Activated T-cell treated with anti-CD3 and anti-CD28 coated beads, Interleukin-2, amount 50 U/mL, for 72 hours (primary cell): ENCODE measurements around the gene TOMM20. TPM values are rescaled to one million over a fixed set of nuclear protein-coding genes. Genes with fewer than 3 reads are reported as not detected.

Experiments
- ATAC-seq, 2 donors: fragments of 150-1000 bp; cut with Tn5 transposase; replicated peaks in 1 of 2; 2 replicates each; pipeline ENCODE4 v1.10.0; 2021; ENCODE audit warnings: moderate library complexity in 2 of 2, mild to moderate bottlenecking in 1 of 2
- DNase-seq, 2 donors: peaks; one replicate each; pipeline ENCODE4 v3.0.0; 2021 to 2022; ENCODE audit warnings: mixed read lengths in 1 of 2
- H3K27ac Mint-ChIP-seq: one replicate; pipeline ENCODE4 v1.8.0; 2022; ENCODE audit warnings: mild to moderate bottlenecking, moderate library complexity, mixed read lengths
- H3K27me3 Mint-ChIP-seq: one replicate; pipeline ENCODE4 v1.8.0; 2022; ENCODE audit warnings: low read depth, mixed read lengths
- H3K36me3 Mint-ChIP-seq, 2 donors: one replicate each; pipeline ENCODE4 v1.8.0; 2022; ENCODE audit warnings: mixed read lengths in 2 of 2, mild to moderate bottlenecking in 1 of 2; ENCODE audit not compliant: insufficient read depth in 2 of 2
- H3K4me1 Mint-ChIP-seq: one replicate; pipeline ENCODE4 v1.8.0; 2022; ENCODE audit warnings: low read depth, mixed read lengths
- H3K4me3 Mint-ChIP-seq, 2 donors: one replicate each; pipeline ENCODE4 v1.8.0; 2022; ENCODE audit warnings: mild to moderate bottlenecking in 2 of 2, mixed read lengths in 2 of 2, moderate library complexity in 2 of 2
- H3K9me3 Mint-ChIP-seq, 2 donors: one replicate each; pipeline ENCODE4 v1.8.0; 2022; ENCODE audit warnings: mixed read lengths in 2 of 2
- total RNA-seq, 2 donors: library from RNA; stranded (reverse); gene quantifications; one replicate each; pipeline ENCODE4 v1.2.3, GENCODE V29; 2022

TOMM20 gene
- total RNA-seq, 2 donors from 2014 or later = 140 to 154 TPM

GRCh38 chr1:235156265-235156664 is 27.6 kb upstream of the TOMM20 start:
- no peaks in the 10 kb centered on the region for H3K9me3 Mint-ChIP-seq
- ATAC-seq = no peak
- DNase-seq = no peak
- H3K4me3 Mint-ChIP-seq = no peak overlapping the region
- H3K4me1 Mint-ChIP-seq = peaks cover 16% of the 10 kb centered on the region
- peaks cover 11 to 32% of the 10 kb centered on the region in 2 donors for H3K36me3 Mint-ChIP-seq
- no peak overlapping the region for H3K27ac Mint-ChIP-seq
- H3K27me3 Mint-ChIP-seq = no peaks in the 10 kb centered on the region

- H3K27me3 Mint-ChIP-seq = no peaks in the 10 kb centered on the region
Observed at GRCh38 chr1:235152235-235152634, 23.6 kb upstream of the TOMM20 start.

GRCh38 chr1:235151033-235151432 is 22.4 kb upstream of the TOMM20 start:
- peak overlapping the region; percentile 6 for H3K27ac Mint-ChIP-seq
- no peaks in the 10 kb centered on the region for H3K9me3 Mint-ChIP-seq
- no peaks in the 10 kb centered on the region for H3K27me3 Mint-ChIP-seq
- peaks cover 29% of the 10 kb centered on the region for H3K4me1 Mint-ChIP-seq
- H3K4me3 Mint-ChIP-seq = no peak overlapping the region
- no peak for DNase-seq
- peaks cover 13 to 50% of the 10 kb centered on the region in 2 donors for H3K36me3 Mint-ChIP-seq
- ATAC-seq = no peak

More at GRCh38 chr1:235152235-235152634, 23.6 kb upstream of the TOMM20 start:
- H3K36me3 Mint-ChIP-seq = peaks cover 13 to 47% of the 10 kb centered on the region in 2 donors
- H3K4me1 Mint-ChIP-seq = peaks cover 21% of the 10 kb centered on the region
- ATAC-seq (no peak), DNase-seq (no peak)
- no peak overlapping the region for H3K4me3 Mint-ChIP-seq
- H3K9me3 Mint-ChIP-seq = no peaks in the 10 kb centered on the region
- H3K27ac Mint-ChIP-seq = no peak overlapping the region

- no peak for ATAC-seq
- H3K27ac Mint-ChIP-seq = peak overlapping the region; percentile 5
- no peaks in the 10 kb centered on the region for H3K27me3 Mint-ChIP-seq
- H3K4me1 Mint-ChIP-seq = peaks cover 41% of the 10 kb centered on the region
- no peak for DNase-seq
- no peak overlapping the region for H3K4me3 Mint-ChIP-seq
- peaks cover 18 to 56% of the 10 kb centered on the region in 2 donors for H3K36me3 Mint-ChIP-seq
- no peaks in the 10 kb centered on the region for H3K9me3 Mint-ChIP-seq
Observed at GRCh38 chr1:235149824-235150223, 21.2 kb upstream of the TOMM20 start.

- no peak overlapping the region for H3K27ac Mint-ChIP-seq
- ATAC-seq (peak; percentile 67 to 87), DNase-seq (no peak)
- no peaks in the 10 kb centered on the region for H3K27me3 Mint-ChIP-seq
- no peak overlapping the region for H3K4me3 Mint-ChIP-seq
- no peaks in the 10 kb centered on the region for H3K9me3 Mint-ChIP-seq
- H3K4me1 Mint-ChIP-seq = peaks cover 44% of the 10 kb centered on the region
- H3K36me3 Mint-ChIP-seq = peaks cover 13 to 39% of the 10 kb centered on the region in 2 donors
Observed at GRCh38 chr1:235147269-235147668, 18.6 kb upstream of the TOMM20 start.

- peaks cover 11 to 32% of the 10 kb centered on the region in 2 donors for H3K36me3 Mint-ChIP-seq
- H3K27me3 Mint-ChIP-seq = no peaks in the 10 kb centered on the region
- no peaks in the 10 kb centered on the region for H3K9me3 Mint-ChIP-seq
- DNase-seq (no peak), ATAC-seq (no peak)
- peaks cover 35% of the 10 kb centered on the region for H3K4me1 Mint-ChIP-seq
- H3K4me3 Mint-ChIP-seq = no peak overlapping the region
- H3K27ac Mint-ChIP-seq = no peak overlapping the region
Observed at GRCh38 chr1:235145639-235146038, 17.0 kb upstream of the TOMM20 start.

GRCh38 chr1:235142991-235143390 is 14.4 kb upstream of the TOMM20 start:
- Mint-ChIP-seq H3K36me3 (peaks cover 10 to 24% of the 10 kb centered on the region in 2 donors), H3K27me3 (no peaks in the 10 kb centered on the region), H3K27ac (no peak overlapping the region), H3K4me3 (no peak overlapping the region), H3K4me1 (peaks cover 45% of the 10 kb centered on the region), H3K9me3 (no peaks in the 10 kb centered on the region)
- ATAC-seq (no peak), DNase-seq (no peak)

GRCh38 chr1:235139315-235139714 is 10.7 kb upstream of the TOMM20 start:
- no peaks in the 10 kb centered on the region for H3K27me3 Mint-ChIP-seq
- H3K4me3 Mint-ChIP-seq = peak overlapping the region in 1 of 2 donors; percentile 1
- peaks cover 22% of the 10 kb centered on the region for H3K4me1 Mint-ChIP-seq
- ATAC-seq = peak in 1 of 2 donors; percentile 9
- no peak for DNase-seq
- no peaks in the 10 kb centered on the region for H3K9me3 Mint-ChIP-seq
- peaks cover 11 to 38% of the 10 kb centered on the region in 2 donors for H3K36me3 Mint-ChIP-seq
- peak overlapping the region; percentile 27 for H3K27ac Mint-ChIP-seq

GRCh38 chr1:235138821-235139220 is 10.2 kb upstream of the TOMM20 start:
- ATAC-seq = peak; percentile 80 to 87
- DNase-seq = peak; percentile 21 to 38
- peaks cover 22% of the 10 kb centered on the region for H3K4me1 Mint-ChIP-seq
- no peaks in the 10 kb centered on the region for H3K27me3 Mint-ChIP-seq
- peak overlapping the region in 1 of 2 donors; percentile 1 for H3K4me3 Mint-ChIP-seq
- peaks cover 11 to 38% of the 10 kb centered on the region in 2 donors for H3K36me3 Mint-ChIP-seq
- no peaks in the 10 kb centered on the region for H3K9me3 Mint-ChIP-seq
- peak overlapping the region; percentile 27 for H3K27ac Mint-ChIP-seq

GRCh38 chr1:235136111-235136510 is 7.5 kb upstream of the TOMM20 start:
- Mint-ChIP-seq H3K36me3 (peaks cover 7 to 31% of the 10 kb centered on the region in 2 donors), H3K4me1 (peaks cover 34% of the 10 kb centered on the region), H3K27ac (no peak overlapping the region), H3K27me3 (no peaks in the 10 kb centered on the region), H3K4me3 (no peak overlapping the region), H3K9me3 (no peaks in the 10 kb centered on the region)
- DNase-seq (no peak), ATAC-seq (no peak)

- H3K36me3 Mint-ChIP-seq = peaks cover 6 to 31% of the 10 kb centered on the region in 2 donors
- peaks cover 32% of the 10 kb centered on the region for H3K4me1 Mint-ChIP-seq
- DNase-seq (no peak), ATAC-seq (no peak)
- H3K9me3 Mint-ChIP-seq = no peaks in the 10 kb centered on the region
- no peak overlapping the region for H3K27ac Mint-ChIP-seq
- no peaks in the 10 kb centered on the region for H3K27me3 Mint-ChIP-seq
- no peak overlapping the region for H3K4me3 Mint-ChIP-seq
Observed at GRCh38 chr1:235134171-235134570, 5.5 kb upstream of the TOMM20 start.

GRCh38 chr1:235133086-235133485 is 4.4 kb upstream of the TOMM20 start:
- no peaks in the 10 kb centered on the region for H3K9me3 Mint-ChIP-seq
- H3K27me3 Mint-ChIP-seq = no peaks in the 10 kb centered on the region
- peaks cover 30% of the 10 kb centered on the region for H3K4me1 Mint-ChIP-seq
- DNase-seq = no peak
- no peak for ATAC-seq
- H3K36me3 Mint-ChIP-seq = peaks cover 9 to 33% of the 10 kb centered on the region in 2 donors
- peak overlapping the region; percentile 69 for H3K27ac Mint-ChIP-seq
- H3K4me3 Mint-ChIP-seq = no peak overlapping the region

- Mint-ChIP-seq H3K9me3 (no peaks in the 10 kb centered on the region), H3K27me3 (no peaks in the 10 kb centered on the region), H3K4me3 (no peak overlapping the region), H3K4me1 (peaks cover 39% of the 10 kb centered on the region), H3K36me3 (peaks cover 10 to 29% of the 10 kb centered on the region in 2 donors), H3K27ac (peak overlapping the region; percentile 70)
- ATAC-seq = no peak
- peak in 1 of 2 donors; percentile 28 for DNase-seq
Observed at GRCh38 chr1:235131961-235132360, 3.3 kb upstream of the TOMM20 start.

GRCh38 chr1:235130766-235131270 is 2.2 kb upstream of the TOMM20 start:
- Mint-ChIP-seq H3K9me3 (no peaks in the 10 kb centered on the region), H3K27ac (no peak overlapping the region), H3K4me3 (no peak overlapping the region), H3K4me1 (peaks cover 46% of the 10 kb centered on the region), H3K36me3 (peaks cover 10 to 24% of the 10 kb centered on the region in 2 donors), H3K27me3 (no peaks in the 10 kb centered on the region)
- ATAC-seq (no peak), DNase-seq (no peak)
